Panc1 (cell line): ENCODE data around the gene GHITM.
"Not testable (repeated sequence)": the region's sequence is repeated elsewhere in the genome, so short reads cannot be mapped to it uniquely, and the experiment has no call there.

Experiments
- CTCF ChIP-seq: fragments of 450-650 bp; IDR thresholded peaks from 2 replicates; pipeline ENCODE4 v1.5.1; 2017; ENCODE audit warnings: mild to moderate bottlenecking
- POLR2AphosphoS5 ChIP-seq: IDR thresholded peaks from 2 replicates; pipeline ENCODE4 v1.6.1; 2012; ENCODE audit warnings: mild to moderate bottlenecking, low read depth, low read length, moderate library complexity
- REST ChIP-seq, 2 experiments: IDR thresholded peaks; 2 replicates each; pipeline ENCODE4 v1.6.1; 2011 to 2012; ENCODE audit warnings: low read depth in 2 of 2, control low read depth in 1 of 2, low read length in 1 of 2, mild to moderate bottlenecking in 1 of 2, moderate library complexity in 1 of 2; ENCODE audit not compliant: insufficient read depth in 1 of 2
- TCF7L2 ChIP-seq: IDR thresholded peaks from 2 replicates; pipeline ENCODE4 v1.6.1; 2011; ENCODE audit warnings: mild to moderate bottlenecking, low read depth, low read length, inconsistent platforms

GRCh38 chr10:84113468-84113867, 25.8 kb upstream of the GHITM start:
- not testable (repeated sequence) for TF ChIP-seq CTCF; TCF7L2; REST (IDR thresholded peaks at IDR 0.05; ENCODE audit: insufficient read depth in 1 of 2, low read depth in 2 of 2, low read length in 1 of 2); POLR2AphosphoS5
